ENCODE measurements around the gene TEKT2.
A peak's percentile ranks its signal among the peaks of the same experiment; 100 is the strongest.

Gene TEKT2

GRCh38 chr1:36088265-36088576, 4.3 kb downstream of the TEKT2 start:
- H3K27me3 ChIP-seq (replicated peaks; ENCODE audit: control insufficient read depth, insufficient read depth, low read length): no peaks in the 10 kb centered on the region
- no peak for DNase-seq (ENCODE audit: extremely low read depth, insufficient read length)
- TF ChIP-seq CTCF (IDR thresholded peaks at IDR 0.05; ENCODE audit: insufficient read depth, low read length, poor library complexity, severe bottlenecking): no peak
- peak overlapping the region; percentile 95 for H3K4me3 ChIP-seq (replicated peaks; ENCODE audit: low read depth, low read length)
- H3K36me3 ChIP-seq (ENCODE audit: control insufficient read depth, insufficient read depth, low read length): peaks cover 18% of the 10 kb centered on the region

GRCh38 chr1:36088577-36089392, 4.9 kb downstream of the TEKT2 start, which contains the start of gene ADPRS:
Gene ADPRS, plus strand, starts transcription at chr1:36088892. Its CDS starts 13 bp downstream, at chr1:36088905.
- no peaks in the 10 kb centered on the region for H3K27me3 ChIP-seq (replicated peaks; ENCODE audit: control insufficient read depth, insufficient read depth, low read length)
- peak within 1 kb of the TSS; percentile 95 for H3K4me3 ChIP-seq (replicated peaks; ENCODE audit: low read depth, low read length)
- DNase-seq (ENCODE audit: extremely low read depth, insufficient read length): peak; percentile 95
- peak; percentile 93 for TF ChIP-seq CTCF (IDR thresholded peaks at IDR 0.05; ENCODE audit: insufficient read depth, low read length, poor library complexity, severe bottlenecking)
- peaks cover 23% of the 10 kb centered on the region for H3K36me3 ChIP-seq (ENCODE audit: control insufficient read depth, insufficient read depth, low read length)

- Histone ChIP-seq H3K36me3 (ENCODE audit: control insufficient read depth, insufficient read depth, low read length) (peaks cover 29% of the 10 kb centered on the region), H3K27me3 (replicated peaks; ENCODE audit: control insufficient read depth, insufficient read depth, low read length) (no peaks in the 10 kb centered on the region), H3K4me3 (replicated peaks; ENCODE audit: low read depth, low read length) (peak overlapping the region; percentile 95)
- TF ChIP-seq CTCF (IDR thresholded peaks at IDR 0.05; ENCODE audit: insufficient read depth, low read length, poor library complexity, severe bottlenecking): no peak
- DNase-seq (ENCODE audit: extremely low read depth, insufficient read length): no peak
Observed at GRCh38 chr1:36089393-36090121, 5.7 kb downstream of the TEKT2 start.

GRCh38 chr1:36091141-36091540, 7.2 kb downstream of the TEKT2 start:
- no peak overlapping the region for H3K4me3 ChIP-seq (replicated peaks; ENCODE audit: low read depth, low read length)
- no peak for DNase-seq (ENCODE audit: extremely low read depth, insufficient read length)
- no peak for TF ChIP-seq CTCF (IDR thresholded peaks at IDR 0.05; ENCODE audit: insufficient read depth, low read length, poor library complexity, severe bottlenecking)
- peaks cover 36% of the 10 kb centered on the region for H3K36me3 ChIP-seq (ENCODE audit: control insufficient read depth, insufficient read depth, low read length)
- no peaks in the 10 kb centered on the region for H3K27me3 ChIP-seq (replicated peaks; ENCODE audit: control insufficient read depth, insufficient read depth, low read length)

GRCh38 chr1:36091698-36092097, 7.8 kb downstream of the TEKT2 start:
- Histone ChIP-seq H3K36me3 (ENCODE audit: control insufficient read depth, insufficient read depth, low read length) (peaks cover 37% of the 10 kb centered on the region), H3K4me3 (replicated peaks; ENCODE audit: low read depth, low read length) (no peak overlapping the region), H3K27me3 (replicated peaks; ENCODE audit: control insufficient read depth, insufficient read depth, low read length) (no peaks in the 10 kb centered on the region)
- no peak for DNase-seq (ENCODE audit: extremely low read depth, insufficient read length)
- no peak for TF ChIP-seq CTCF (IDR thresholded peaks at IDR 0.05; ENCODE audit: insufficient read depth, low read length, poor library complexity, severe bottlenecking)

Measured in GM06990 (cell line).